ENCODE results near the gene AKAP17A. TPM values are rescaled to one million over a fixed set of nuclear protein-coding genes. Genes with fewer than 3 reads are reported as not detected.

AKAP17A gene
- total RNA-seq, 1 experiment from 2014 or later: 39.9 TPM

DNA sequence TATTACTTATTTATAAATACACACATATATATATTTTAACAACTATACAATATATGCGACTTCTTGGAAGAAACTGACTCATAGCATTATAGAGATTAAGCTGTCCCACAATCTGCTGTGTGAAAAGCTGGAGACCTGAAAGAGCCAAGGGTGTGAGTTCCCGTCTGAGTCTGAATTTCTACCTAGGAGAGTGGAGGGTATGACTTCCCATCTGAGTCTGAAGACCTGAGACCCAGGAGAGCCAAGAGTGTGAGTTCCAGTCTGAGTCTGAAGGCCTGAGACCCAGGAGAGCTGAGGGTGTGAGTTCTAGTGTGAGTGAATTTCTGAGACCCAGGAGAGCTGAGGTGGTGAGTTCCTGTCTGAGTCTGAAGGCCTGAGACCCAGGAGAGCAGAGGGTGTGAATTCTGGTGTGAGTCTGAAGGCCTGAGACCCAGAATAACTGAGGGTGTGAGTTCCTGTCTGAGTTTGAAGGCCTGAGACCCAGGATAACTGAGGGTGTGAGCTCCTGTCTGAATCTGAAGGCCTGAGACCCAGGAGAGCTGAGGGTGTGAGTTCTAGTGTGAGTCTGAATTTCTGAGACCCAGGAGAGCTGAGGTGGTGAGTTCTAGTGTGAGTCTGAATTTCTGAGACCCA lies 45.5 kb upstream of the AKAP17A start:
- DNase-seq: no peak
- no peak overlapping the region for H3K27ac Mint-ChIP-seq (ENCODE audit: unreplicated experiment)
- CTCF ChIA-PET: no interaction called here
- no peaks in the 10 kb centered on the region for H3K36me3 Mint-ChIP-seq (ENCODE audit: insufficient read depth, unreplicated experiment)
- POLR2A ChIA-PET: no interaction called here
- H3K27me3 ChIP-seq (replicated peaks; ENCODE audit: control insufficient read depth, insufficient read depth, low read length): no peaks in the 10 kb centered on the region
- H3K4me1 Mint-ChIP-seq (ENCODE audit: low read depth, unreplicated experiment): no peaks in the 10 kb centered on the region
- no peaks in the 10 kb centered on the region for H3K27me3 Mint-ChIP-seq (ENCODE audit: insufficient read depth, unreplicated experiment)
- BruUV-seq (replicated peaks): no TSS peak
- H3K4me3 ChIP-seq (ENCODE audit: low read depth, low read length): no peak overlapping the region
- no peaks in the 10 kb centered on the region for H3K9me3 ChIP-seq
- TF ChIP-seq CTCF (IDR thresholded peaks at IDR 0.05; ENCODE audit: insufficient read depth in 1 of 2, low read depth in 1 of 2, low read length in 1 of 2, severe bottlenecking in 1 of 2, unreplicated experiment in 1 of 2): no peak
- no peak overlapping the region for H3K4me3 Mint-ChIP-seq (ENCODE audit: unreplicated experiment)
- H3K36me3 ChIP-seq (ENCODE audit: control insufficient read depth, insufficient read depth, low read length): no peaks in the 10 kb centered on the region
- no peaks in the 10 kb centered on the region for H3K9me3 Mint-ChIP-seq (ENCODE audit: unreplicated experiment)
- intact Hi-C loops (cut with micrococcal nuclease; ENCODE audit: unreplicated experiment): no loop called here
- no peaks in the 10 kb centered on the region for H3K4me1 ChIP-seq

DNA sequence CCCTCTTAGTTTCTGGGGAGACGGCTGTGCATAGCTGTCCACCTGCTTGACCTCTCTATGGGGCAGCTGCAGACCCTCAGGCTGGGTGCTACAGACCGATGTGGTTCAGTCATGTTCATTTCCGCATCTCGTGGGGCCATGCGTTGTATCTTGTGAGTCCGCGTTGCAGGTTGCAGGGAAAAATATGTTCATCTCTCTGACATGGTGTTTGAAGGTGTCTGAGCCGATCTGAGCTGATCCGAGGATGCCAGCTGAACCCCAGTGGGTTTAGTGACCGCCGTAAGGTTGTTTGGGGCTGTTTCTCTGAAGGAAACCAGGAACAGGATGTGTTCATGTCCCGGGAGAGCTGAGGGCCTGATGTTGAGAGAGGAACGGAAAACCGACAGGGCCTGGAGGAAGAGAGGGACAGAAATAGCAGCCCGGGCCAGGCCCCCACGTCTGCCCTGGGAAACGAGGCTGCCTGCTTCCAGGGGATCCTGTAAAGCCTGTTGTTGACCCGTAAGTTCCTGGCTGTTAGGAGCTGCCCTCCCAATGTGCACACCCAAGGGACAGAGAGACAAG lies 44.6 kb upstream of the AKAP17A start:
- Mint-ChIP-seq H3K4me3 (ENCODE audit: unreplicated experiment) (no peak overlapping the region), H3K36me3 (ENCODE audit: insufficient read depth, unreplicated experiment) (no peaks in the 10 kb centered on the region), H3K27me3 (ENCODE audit: insufficient read depth, unreplicated experiment) (peaks cover 3% of the 10 kb centered on the region), H3K4me1 (ENCODE audit: low read depth, unreplicated experiment) (no peaks in the 10 kb centered on the region), H3K9me3 (ENCODE audit: unreplicated experiment) (peaks cover 6% of the 10 kb centered on the region), H3K27ac (ENCODE audit: unreplicated experiment) (no peak overlapping the region)
- no peak for TF ChIP-seq CTCF (IDR thresholded peaks at IDR 0.05; ENCODE audit: insufficient read depth in 1 of 2, low read depth in 1 of 2, low read length in 1 of 2, severe bottlenecking in 1 of 2, unreplicated experiment in 1 of 2)
- intact Hi-C loops (cut with micrococcal nuclease; ENCODE audit: unreplicated experiment): no loop called here
- Histone ChIP-seq H3K9me3 (no peaks in the 10 kb centered on the region), H3K4me1 (no peaks in the 10 kb centered on the region), H3K4me3 (ENCODE audit: low read depth, low read length) (no peak overlapping the region), H3K27me3 (replicated peaks; ENCODE audit: control insufficient read depth, insufficient read depth, low read length) (no peaks in the 10 kb centered on the region), H3K36me3 (ENCODE audit: control insufficient read depth, insufficient read depth, low read length) (no peaks in the 10 kb centered on the region)
- no TSS peak for BruUV-seq (replicated peaks)
- no peak for DNase-seq
- ChIA-PET POLR2A (no interaction called here), CTCF (no interaction called here)

DNA sequence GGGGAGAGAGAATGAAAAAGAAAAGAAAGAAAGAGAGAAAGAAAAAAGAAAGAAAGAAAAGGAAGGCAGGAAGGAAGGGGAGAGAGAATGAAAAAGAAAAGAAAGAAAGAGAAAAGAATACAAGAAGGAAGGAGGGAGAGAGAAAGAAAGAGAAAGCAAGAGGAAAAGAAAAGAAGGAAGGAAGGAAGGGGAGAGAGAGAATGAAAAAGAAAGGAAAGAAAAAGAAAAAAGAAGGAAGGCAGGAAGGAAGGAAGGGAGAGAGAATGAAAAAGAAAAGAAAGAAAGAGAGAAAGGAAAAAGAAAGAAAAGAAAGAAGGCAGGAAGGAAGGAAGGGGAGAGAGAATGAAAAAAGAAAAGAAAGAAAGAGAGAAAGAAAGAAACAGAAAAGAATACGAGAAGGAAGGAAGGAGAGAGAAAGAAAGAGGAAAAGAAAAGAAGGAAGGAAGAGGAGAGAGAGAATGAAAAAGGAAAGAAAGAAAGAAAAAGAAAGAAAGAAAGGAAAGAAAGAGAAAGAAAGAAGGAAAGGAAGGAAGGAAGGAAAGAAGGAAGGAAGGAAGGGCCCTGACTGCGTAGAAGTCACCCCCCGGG lies 39.4 kb upstream of the AKAP17A start:
- Mint-ChIP-seq H3K9me3 (ENCODE audit: unreplicated experiment) (peaks cover 15% of the 10 kb centered on the region), H3K4me3 (ENCODE audit: unreplicated experiment) (no peak overlapping the region), H3K27me3 (ENCODE audit: insufficient read depth, unreplicated experiment) (peaks cover 6% of the 10 kb centered on the region), H3K4me1 (ENCODE audit: low read depth, unreplicated experiment) (no peaks in the 10 kb centered on the region), H3K27ac (ENCODE audit: unreplicated experiment) (no peak overlapping the region), H3K36me3 (ENCODE audit: insufficient read depth, unreplicated experiment) (no peaks in the 10 kb centered on the region)
- intact Hi-C loops (cut with micrococcal nuclease; ENCODE audit: unreplicated experiment): no loop called here
- Histone ChIP-seq H3K27me3 (replicated peaks; ENCODE audit: control insufficient read depth, insufficient read depth, low read length) (no peaks in the 10 kb centered on the region), H3K9me3 (peaks cover 5% of the 10 kb centered on the region; the same call in 1 of the 2 replicates), H3K36me3 (ENCODE audit: control insufficient read depth, insufficient read depth, low read length) (no peaks in the 10 kb centered on the region), H3K4me3 (ENCODE audit: low read depth, low read length) (no peak overlapping the region), H3K4me1 (no peaks in the 10 kb centered on the region)
- POLR2A ChIA-PET: no interaction called here
- CTCF ChIA-PET: no interaction called here
- no peak for TF ChIP-seq CTCF (IDR thresholded peaks at IDR 0.05; ENCODE audit: insufficient read depth in 1 of 2, low read depth in 1 of 2, low read length in 1 of 2, severe bottlenecking in 1 of 2, unreplicated experiment in 1 of 2)
- DNase-seq: no peak
- BruUV-seq (replicated peaks): no TSS peak
